ENCODE results near the gene ZNF532. TPM values are rescaled to one million over a fixed set of nuclear protein-coding genes. Genes with fewer than 3 reads are reported as not detected.

The ZNF532 gene
- total RNA-seq, 1 donor: 49.6 TPM

- Histone ChIP-seq H3K27me3 (ENCODE audit: insufficient read depth, low read length) (no peaks in the 10 kb centered on the region), H3K36me3 (ENCODE audit: insufficient read depth, low read length) (peaks cover 6% of the 10 kb centered on the region), H3K4me2 (ENCODE audit: insufficient read depth, low read length) (peak overlapping the region; percentile 88), H3K27ac (ENCODE audit: low read depth, low read length) (peak overlapping the region; percentile 60), H4K20me1 (ENCODE audit: insufficient read depth, low read length) (no peaks in the 10 kb centered on the region), H3K79me2 (ENCODE audit: insufficient read depth, low read length) (peaks cover 64% of the 10 kb centered on the region), H3K4me1 (ENCODE audit: insufficient read depth, low read length) (peaks cover 29% of the 10 kb centered on the region), H3K4me3 (ENCODE audit: insufficient read depth, low read length) (peak overlapping the region; percentile 61), H3K9me3 (ENCODE audit: low read depth, low read length) (no peaks in the 10 kb centered on the region), H2AFZ (ENCODE audit: low read length) (peak overlapping the region; percentile 39)
- TF ChIP-seq CTCF (IDR thresholded peaks at IDR 0.05; ENCODE audit: extremely low read depth, low read depth, low read length): no peak
- no peak for DNase-seq (ENCODE audit: insufficient read length, low spot score, missing footprints)
Observed at GRCh38 chr18:58891776-58892175, 27.1 kb downstream of the ZNF532 start.

- Histone ChIP-seq H3K4me3 (ENCODE audit: insufficient read depth, low read length) (no peak overlapping the region), H3K27me3 (ENCODE audit: insufficient read depth, low read length) (no peaks in the 10 kb centered on the region), H3K4me2 (ENCODE audit: insufficient read depth, low read length) (peak overlapping the region; percentile 88), H3K4me1 (ENCODE audit: insufficient read depth, low read length) (peaks cover 22% of the 10 kb centered on the region), H2AFZ (ENCODE audit: low read length) (no peak overlapping the region), H3K79me2 (ENCODE audit: insufficient read depth, low read length) (peaks cover 70% of the 10 kb centered on the region), H3K36me3 (ENCODE audit: insufficient read depth, low read length) (peaks cover 6% of the 10 kb centered on the region), H3K27ac (ENCODE audit: low read depth, low read length) (peak overlapping the region; percentile 60), H3K9me3 (ENCODE audit: low read depth, low read length) (no peaks in the 10 kb centered on the region), H4K20me1 (ENCODE audit: insufficient read depth, low read length) (no peaks in the 10 kb centered on the region)
- no peak for DNase-seq (ENCODE audit: insufficient read length, low spot score, missing footprints)
- no peak for TF ChIP-seq CTCF (IDR thresholded peaks at IDR 0.05; ENCODE audit: extremely low read depth, low read depth, low read length)
Observed at GRCh38 chr18:58892488-58892887, 27.8 kb downstream of the ZNF532 start.

GRCh38 chr18:58893388-58894099 lies 28.9 kb downstream of the ZNF532 start:
- no peaks in the 10 kb centered on the region for H3K9me3 ChIP-seq (ENCODE audit: low read depth, low read length)
- no peak overlapping the region for H3K27ac ChIP-seq (ENCODE audit: low read depth, low read length)
- TF ChIP-seq CTCF (IDR thresholded peaks at IDR 0.05; ENCODE audit: extremely low read depth, low read depth, low read length): no peak
- no peak overlapping the region for H2AFZ ChIP-seq (ENCODE audit: low read length)
- H3K4me3 ChIP-seq (ENCODE audit: insufficient read depth, low read length): no peak overlapping the region
- peaks cover 75% of the 10 kb centered on the region for H3K79me2 ChIP-seq (ENCODE audit: insufficient read depth, low read length)
- peaks cover 8% of the 10 kb centered on the region for H3K36me3 ChIP-seq (ENCODE audit: insufficient read depth, low read length)
- no peak for DNase-seq (ENCODE audit: insufficient read length, low spot score, missing footprints)
- peaks cover 14% of the 10 kb centered on the region for H3K4me1 ChIP-seq (ENCODE audit: insufficient read depth, low read length)
- no peaks in the 10 kb centered on the region for H4K20me1 ChIP-seq (ENCODE audit: insufficient read depth, low read length)
- H3K27me3 ChIP-seq (ENCODE audit: insufficient read depth, low read length): no peaks in the 10 kb centered on the region
- no peak overlapping the region for H3K4me2 ChIP-seq (ENCODE audit: insufficient read depth, low read length)

GRCh38 chr18:58894930-58895329 lies 30.3 kb downstream of the ZNF532 start:
- peaks cover 14% of the 10 kb centered on the region for H3K4me1 ChIP-seq (ENCODE audit: insufficient read depth, low read length)
- no peak overlapping the region for H3K27ac ChIP-seq (ENCODE audit: low read depth, low read length)
- peaks cover 15% of the 10 kb centered on the region for H3K36me3 ChIP-seq (ENCODE audit: insufficient read depth, low read length)
- no peak overlapping the region for H3K4me2 ChIP-seq (ENCODE audit: insufficient read depth, low read length)
- DNase-seq (ENCODE audit: insufficient read length, low spot score, missing footprints): no peak
- H3K79me2 ChIP-seq (ENCODE audit: insufficient read depth, low read length): peaks cover 79% of the 10 kb centered on the region
- no peaks in the 10 kb centered on the region for H3K9me3 ChIP-seq (ENCODE audit: low read depth, low read length)
- H2AFZ ChIP-seq (ENCODE audit: low read length): no peak overlapping the region
- no peaks in the 10 kb centered on the region for H3K27me3 ChIP-seq (ENCODE audit: insufficient read depth, low read length)
- H4K20me1 ChIP-seq (ENCODE audit: insufficient read depth, low read length): no peaks in the 10 kb centered on the region
- TF ChIP-seq CTCF (IDR thresholded peaks at IDR 0.05; ENCODE audit: extremely low read depth, low read depth, low read length): no peak
- H3K4me3 ChIP-seq (ENCODE audit: insufficient read depth, low read length): no peak overlapping the region

Measured in osteoblast (primary cell).